Measurements from ENCODE around the gene PIK3R2. TPM values are rescaled to one million over a fixed set of nuclear protein-coding genes. Genes with fewer than 3 reads are reported as not detected.

The PIK3R2 gene
- total and polyA plus RNA-seq, 4 donors: 1.5 to 37.8 (median 7.7) TPM

DNA sequence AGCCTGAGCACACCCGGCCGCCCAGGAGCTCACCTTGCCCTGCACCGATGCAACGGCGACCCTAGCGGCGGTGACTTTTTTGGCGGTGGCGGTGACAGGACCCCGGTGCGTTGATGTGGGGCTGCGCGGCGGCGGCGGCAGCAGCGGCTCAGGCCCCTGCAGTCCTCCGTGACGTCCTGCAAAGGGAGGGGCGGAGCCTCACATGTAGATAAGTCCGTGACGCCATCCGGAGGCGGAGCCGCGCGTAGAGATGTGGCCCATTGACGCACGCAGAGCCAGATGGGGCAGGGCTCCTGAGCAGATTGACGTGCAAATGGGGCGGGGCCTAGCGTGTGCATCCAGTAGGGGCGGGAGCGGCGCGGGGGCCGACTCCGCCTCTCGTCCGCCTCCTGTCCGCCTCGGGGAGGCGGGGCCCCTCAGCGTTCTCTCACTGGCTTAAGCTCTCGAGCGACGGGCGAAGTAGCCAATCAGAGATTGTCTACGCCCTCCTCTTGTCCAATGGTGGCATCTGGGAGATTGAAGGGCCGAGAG, 51.0 kb downstream of the PIK3R2 start, which contains the start of gene RAB3A:
Gene RAB3A, minus strand, starts transcription at position 180 of the 531 bp plus-strand sequence. CDS start 1,302 bp downstream, outside the sequence.
- Histone ChIP-seq H3K27ac (ENCODE audit: low read depth in 1 of 2, low read length in 2 of 2) (peak within 1 kb of the TSS; percentile 81 to 89), H3K4me3 (ENCODE audit: low read depth in 1 of 3, low read length in 3 of 3) (peak within 1 kb of the TSS; percentile 65 to 85 (median 71)), H3K4me1 (ENCODE audit: control insufficient read depth in 4 of 4, insufficient read depth in 4 of 4, low read length in 3 of 4) (peaks cover 7 to 20% (median 13%) of the 10 kb centered on the region in 4 donors), H3K9ac (ENCODE audit: low read depth in 1 of 2, low read length in 2 of 2) (peak within 1 kb of the TSS; percentile 75 to 96), H3K36me3 (ENCODE audit: control insufficient read depth in 4 of 4, insufficient read depth in 3 of 4, low read depth in 1 of 4, low read length in 3 of 4) (peaks cover 0 to 3% (median under 1%) of the 10 kb centered on the region in 4 donors), H3K9me3 (ENCODE audit: control insufficient read depth in 4 of 4, low read length in 3 of 4) (no peaks in the 10 kb centered on the region), H3K27me3 (ENCODE audit: control insufficient read depth in 4 of 4, insufficient read depth in 4 of 4, low read length in 3 of 4) (no peaks in the 10 kb centered on the region)
- TF ChIP-seq GABPA (IDR thresholded peaks at IDR 0.05 in 1 of 2, conservative IDR thresholded peaks at IDR 0.05 in 1 of 2): peak in 1 of 2 donors; percentile 51
- peak in 1 of 2 donors; percentile 41 for TF ChIP-seq JUND (IDR thresholded peaks at IDR 0.05)
- no peak for TF ChIP-seq FOXA2 (IDR thresholded peaks at IDR 0.05)
- peak; percentile 100 for TF ChIP-seq SP1 (IDR thresholded peaks at IDR 0.05)
- peak; percentile 90 for TF ChIP-seq YY1 (IDR thresholded peaks at IDR 0.05)
- no peak for TF ChIP-seq HNF4G (IDR thresholded peaks at IDR 0.05)
- TF ChIP-seq TAF1 (conservative IDR thresholded peaks at IDR 0.05): no peak
- peak; percentile 99 for DNase-seq (ENCODE audit: low spot score)
- under 1% methylated on average over 50 of the region's 50 CpGs for WGBS

DNA sequence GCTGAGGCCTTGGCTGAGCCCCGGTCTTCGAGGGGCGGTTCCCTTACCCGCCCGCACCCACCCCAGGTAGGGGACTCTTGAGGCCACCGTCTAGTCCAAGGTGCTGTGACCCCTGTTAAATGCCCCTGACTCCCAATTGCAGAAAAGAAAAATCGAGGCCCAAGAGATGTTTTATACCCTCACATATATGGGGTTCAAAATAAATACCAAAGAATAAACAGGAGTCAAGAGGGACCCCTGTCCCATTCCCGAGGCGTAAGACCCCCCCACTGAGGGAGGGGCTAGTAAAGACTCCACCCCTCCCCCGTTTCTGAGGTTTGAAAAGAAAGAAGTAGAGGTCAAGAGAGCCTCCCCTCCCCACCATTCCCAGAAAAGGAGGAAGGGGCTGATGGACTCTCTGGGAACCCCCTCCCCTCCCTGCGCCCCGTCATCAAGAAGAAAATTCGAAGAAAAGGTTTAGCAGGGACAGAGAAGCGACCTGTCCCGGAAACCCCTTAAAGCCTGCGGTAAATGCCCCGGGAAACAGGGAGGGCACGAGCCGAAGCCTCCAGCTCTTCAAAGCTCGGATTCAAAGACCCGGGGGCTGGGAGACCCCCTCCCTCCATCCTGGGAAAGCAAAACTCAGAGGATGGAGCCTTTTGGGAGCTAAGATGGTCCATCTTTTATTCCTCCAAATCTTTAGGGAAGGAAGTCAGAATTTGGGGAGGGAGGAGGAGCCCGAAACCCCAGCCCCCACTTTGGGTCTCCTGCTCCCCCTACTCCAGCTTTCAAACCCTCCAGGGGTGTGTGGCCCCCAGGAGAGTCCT, 51.6 kb downstream of the PIK3R2 start:
- peak overlapping the region; percentile 81 to 89 for H3K27ac ChIP-seq (ENCODE audit: low read depth in 1 of 2, low read length in 2 of 2)
- H3K36me3 ChIP-seq (ENCODE audit: control insufficient read depth in 4 of 4, insufficient read depth in 3 of 4, low read depth in 1 of 4, low read length in 3 of 4): peaks cover 0 to 3% (median 0%) of the 10 kb centered on the region in 4 donors
- H3K4me1 ChIP-seq (ENCODE audit: control insufficient read depth in 4 of 4, insufficient read depth in 4 of 4, low read length in 3 of 4): peaks cover 7 to 20% (median 13%) of the 10 kb centered on the region in 4 donors
- under 1% methylated on average over 22 of the region's 22 CpGs for WGBS
- no peaks in the 10 kb centered on the region for H3K9me3 ChIP-seq (ENCODE audit: control insufficient read depth in 4 of 4, low read length in 3 of 4)
- H3K27me3 ChIP-seq (ENCODE audit: control insufficient read depth in 4 of 4, insufficient read depth in 4 of 4, low read length in 3 of 4): no peaks in the 10 kb centered on the region
- peak overlapping the region; percentile 60 to 65 (median 62) for H3K4me3 ChIP-seq (ENCODE audit: low read depth in 1 of 3, low read length in 3 of 3)
- no peak for TF ChIP-seq YY1 (IDR thresholded peaks at IDR 0.05)
- TF ChIP-seq, protein P1, sequence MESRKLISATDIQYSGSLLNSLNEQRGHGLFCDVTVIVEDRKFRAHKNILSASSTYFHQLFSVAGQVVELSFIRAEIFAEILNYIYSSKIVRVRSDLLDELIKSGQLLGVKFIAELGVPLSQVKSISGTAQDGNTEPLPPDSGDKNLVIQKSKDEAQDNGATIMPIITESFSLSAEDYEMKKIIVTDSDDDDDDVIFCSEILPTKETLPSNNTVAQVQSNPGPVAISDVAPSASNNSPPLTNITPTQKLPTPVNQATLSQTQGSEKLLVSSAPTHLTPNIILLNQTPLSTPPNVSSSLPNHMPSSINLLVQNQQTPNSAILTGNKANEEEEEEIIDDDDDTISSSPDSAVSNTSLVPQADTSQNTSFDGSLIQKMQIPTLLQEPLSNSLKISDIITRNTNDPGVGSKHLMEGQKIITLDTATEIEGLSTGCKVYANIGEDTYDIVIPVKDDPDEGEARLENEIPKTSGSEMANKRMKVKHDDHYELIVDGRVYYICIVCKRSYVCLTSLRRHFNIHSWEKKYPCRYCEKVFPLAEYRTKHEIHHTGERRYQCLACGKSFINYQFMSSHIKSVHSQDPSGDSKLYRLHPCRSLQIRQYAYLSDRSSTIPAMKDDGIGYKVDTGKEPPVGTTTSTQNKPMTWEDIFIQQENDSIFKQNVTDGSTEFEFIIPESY (IDR thresholded peaks at IDR 0.05): peak; percentile 1
- TF ChIP-seq RXRA (IDR thresholded peaks at IDR 0.05): peak; percentile 40 to 53
- no peak for TF ChIP-seq SP1 (IDR thresholded peaks at IDR 0.05)
- TF ChIP-seq, protein P2, sequence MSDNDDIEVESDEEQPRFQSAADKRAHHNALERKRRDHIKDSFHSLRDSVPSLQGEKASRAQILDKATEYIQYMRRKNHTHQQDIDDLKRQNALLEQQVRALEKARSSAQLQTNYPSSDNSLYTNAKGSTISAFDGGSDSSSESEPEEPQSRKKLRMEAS (IDR thresholded peaks at IDR 0.05): no peak
- TF ChIP-seq FOXA1 (IDR thresholded peaks at IDR 0.05): no peak
- no peak for TF ChIP-seq RAD21 (IDR thresholded peaks at IDR 0.05)
- TF ChIP-seq JUND (IDR thresholded peaks at IDR 0.05): peak in 1 of 2 donors; percentile 5
- TF ChIP-seq, protein P3, sequence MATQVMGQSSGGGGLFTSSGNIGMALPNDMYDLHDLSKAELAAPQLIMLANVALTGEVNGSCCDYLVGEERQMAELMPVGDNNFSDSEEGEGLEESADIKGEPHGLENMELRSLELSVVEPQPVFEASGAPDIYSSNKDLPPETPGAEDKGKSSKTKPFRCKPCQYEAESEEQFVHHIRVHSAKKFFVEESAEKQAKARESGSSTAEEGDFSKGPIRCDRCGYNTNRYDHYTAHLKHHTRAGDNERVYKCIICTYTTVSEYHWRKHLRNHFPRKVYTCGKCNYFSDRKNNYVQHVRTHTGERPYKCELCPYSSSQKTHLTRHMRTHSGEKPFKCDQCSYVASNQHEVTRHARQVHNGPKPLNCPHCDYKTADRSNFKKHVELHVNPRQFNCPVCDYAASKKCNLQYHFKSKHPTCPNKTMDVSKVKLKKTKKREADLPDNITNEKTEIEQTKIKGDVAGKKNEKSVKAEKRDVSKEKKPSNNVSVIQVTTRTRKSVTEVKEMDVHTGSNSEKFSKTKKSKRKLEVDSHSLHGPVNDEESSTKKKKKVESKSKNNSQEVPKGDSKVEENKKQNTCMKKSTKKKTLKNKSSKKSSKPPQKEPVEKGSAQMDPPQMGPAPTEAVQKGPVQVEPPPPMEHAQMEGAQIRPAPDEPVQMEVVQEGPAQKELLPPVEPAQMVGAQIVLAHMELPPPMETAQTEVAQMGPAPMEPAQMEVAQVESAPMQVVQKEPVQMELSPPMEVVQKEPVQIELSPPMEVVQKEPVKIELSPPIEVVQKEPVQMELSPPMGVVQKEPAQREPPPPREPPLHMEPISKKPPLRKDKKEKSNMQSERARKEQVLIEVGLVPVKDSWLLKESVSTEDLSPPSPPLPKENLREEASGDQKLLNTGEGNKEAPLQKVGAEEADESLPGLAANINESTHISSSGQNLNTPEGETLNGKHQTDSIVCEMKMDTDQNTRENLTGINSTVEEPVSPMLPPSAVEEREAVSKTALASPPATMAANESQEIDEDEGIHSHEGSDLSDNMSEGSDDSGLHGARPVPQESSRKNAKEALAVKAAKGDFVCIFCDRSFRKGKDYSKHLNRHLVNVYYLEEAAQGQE (IDR thresholded peaks at IDR 0.05): peak; percentile 49
- TF ChIP-seq FOXA2 (IDR thresholded peaks at IDR 0.05): no peak
- no peak for TF ChIP-seq GABPA (IDR thresholded peaks at IDR 0.05 in 1 of 2, conservative IDR thresholded peaks at IDR 0.05 in 1 of 2)
- TF ChIP-seq HNF4G (IDR thresholded peaks at IDR 0.05): no peak
- TF ChIP-seq EGR1 (IDR thresholded peaks at IDR 0.05; ENCODE audit: low read depth in 2 of 2): no peak
- TF ChIP-seq NR2F2 (IDR thresholded peaks at IDR 0.05): peak; percentile 37
- TF ChIP-seq HNF4A (conservative IDR thresholded peaks at IDR 0.05): peak; percentile 51 to 68
- TF ChIP-seq TAF1 (conservative IDR thresholded peaks at IDR 0.05): no peak
- TF ChIP-seq, protein P4, sequence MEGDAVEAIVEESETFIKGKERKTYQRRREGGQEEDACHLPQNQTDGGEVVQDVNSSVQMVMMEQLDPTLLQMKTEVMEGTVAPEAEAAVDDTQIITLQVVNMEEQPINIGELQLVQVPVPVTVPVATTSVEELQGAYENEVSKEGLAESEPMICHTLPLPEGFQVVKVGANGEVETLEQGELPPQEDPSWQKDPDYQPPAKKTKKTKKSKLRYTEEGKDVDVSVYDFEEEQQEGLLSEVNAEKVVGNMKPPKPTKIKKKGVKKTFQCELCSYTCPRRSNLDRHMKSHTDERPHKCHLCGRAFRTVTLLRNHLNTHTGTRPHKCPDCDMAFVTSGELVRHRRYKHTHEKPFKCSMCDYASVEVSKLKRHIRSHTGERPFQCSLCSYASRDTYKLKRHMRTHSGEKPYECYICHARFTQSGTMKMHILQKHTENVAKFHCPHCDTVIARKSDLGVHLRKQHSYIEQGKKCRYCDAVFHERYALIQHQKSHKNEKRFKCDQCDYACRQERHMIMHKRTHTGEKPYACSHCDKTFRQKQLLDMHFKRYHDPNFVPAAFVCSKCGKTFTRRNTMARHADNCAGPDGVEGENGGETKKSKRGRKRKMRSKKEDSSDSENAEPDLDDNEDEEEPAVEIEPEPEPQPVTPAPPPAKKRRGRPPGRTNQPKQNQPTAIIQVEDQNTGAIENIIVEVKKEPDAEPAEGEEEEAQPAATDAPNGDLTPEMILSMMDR (IDR thresholded peaks at IDR 0.05; ENCODE audit: low read depth, low read length, missing input control): no peak
- TF ChIP-seq, protein P5, sequence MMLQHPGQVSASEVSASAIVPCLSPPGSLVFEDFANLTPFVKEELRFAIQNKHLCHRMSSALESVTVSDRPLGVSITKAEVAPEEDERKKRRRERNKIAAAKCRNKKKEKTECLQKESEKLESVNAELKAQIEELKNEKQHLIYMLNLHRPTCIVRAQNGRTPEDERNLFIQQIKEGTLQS (IDR thresholded peaks at IDR 0.05): no peak
- peak overlapping the region; percentile 75 to 96 for H3K9ac ChIP-seq (ENCODE audit: low read depth in 1 of 2, low read length in 2 of 2)
- DNase-seq (ENCODE audit: low spot score): no peak
